GM06990 (cell line): Measurements from ENCODE around the gene AHCTF1.
"Not testable (repeated sequence)": the region's sequence is repeated elsewhere in the genome, so short reads cannot be mapped to it uniquely, and the experiment has no call there.

Source experiments
- DNase-seq: peaks from one replicate; pipeline ENCODE4 v3.0.0-alpha.2; 2011; ENCODE audit not compliant: insufficient read length; ENCODE audit errors: extremely low read depth
- H3K27me3 ChIP-seq: replicated peaks from 2 replicates; pipeline ENCODE4 v1.6.0; 2011; ENCODE audit warnings: low read length; ENCODE audit not compliant: control insufficient read depth, insufficient read depth
- H3K36me3 ChIP-seq: 2 replicates; pipeline ENCODE4 v1.5.1; 2011; ENCODE audit warnings: low read length; ENCODE audit not compliant: control insufficient read depth, insufficient read depth
- H3K4me3 ChIP-seq: replicated peaks from 2 replicates; pipeline ENCODE4 v1.5.1; 2011; ENCODE audit warnings: low read depth, mild to moderate bottlenecking, control low read depth, low read length
- CTCF ChIP-seq: IDR thresholded peaks from 2 replicates; pipeline ENCODE4 v1.5.1; 2011; ENCODE audit warnings: low read length, control low read depth, mild to moderate bottlenecking, inconsistent platforms; ENCODE audit not compliant: insufficient read depth, poor library complexity, severe bottlenecking

The AHCTF1 gene

DNA sequence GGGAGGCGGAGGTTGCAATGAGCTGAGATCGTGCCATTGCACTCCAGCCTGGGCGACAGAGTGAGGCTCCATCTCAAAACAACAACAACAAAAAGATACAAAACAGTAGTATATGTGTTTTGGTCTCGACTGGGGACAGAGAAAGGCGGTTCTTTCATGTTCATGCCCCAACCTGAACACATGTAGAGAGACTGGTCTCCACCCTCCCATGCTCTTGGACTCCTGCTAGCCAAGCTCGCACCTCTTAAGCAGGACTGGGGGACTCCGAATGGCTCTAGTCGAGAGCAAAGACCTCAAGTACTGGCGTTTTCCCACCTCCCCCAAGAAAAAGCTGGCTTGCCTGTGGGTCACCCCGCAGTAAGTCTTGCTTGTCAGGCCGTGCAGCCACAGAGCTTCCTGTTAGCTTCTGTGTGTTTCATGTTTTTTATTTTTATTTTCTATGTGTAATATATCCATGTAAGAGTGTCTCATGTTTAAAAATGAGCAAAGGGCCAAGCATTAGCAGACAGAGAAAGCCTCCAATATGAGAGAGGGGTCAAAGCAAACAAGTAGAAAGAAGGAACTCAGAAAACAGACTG, 116.0 kb downstream of the AHCTF1 start:
- no peak overlapping the region for H3K4me3 ChIP-seq
- no peaks in the 10 kb centered on the region for H3K27me3 ChIP-seq
- H3K36me3 ChIP-seq, result no peaks in the 10 kb centered on the region
- TF ChIP-seq CTCF, result no peak
- DNase-seq, result no peak

DNA sequence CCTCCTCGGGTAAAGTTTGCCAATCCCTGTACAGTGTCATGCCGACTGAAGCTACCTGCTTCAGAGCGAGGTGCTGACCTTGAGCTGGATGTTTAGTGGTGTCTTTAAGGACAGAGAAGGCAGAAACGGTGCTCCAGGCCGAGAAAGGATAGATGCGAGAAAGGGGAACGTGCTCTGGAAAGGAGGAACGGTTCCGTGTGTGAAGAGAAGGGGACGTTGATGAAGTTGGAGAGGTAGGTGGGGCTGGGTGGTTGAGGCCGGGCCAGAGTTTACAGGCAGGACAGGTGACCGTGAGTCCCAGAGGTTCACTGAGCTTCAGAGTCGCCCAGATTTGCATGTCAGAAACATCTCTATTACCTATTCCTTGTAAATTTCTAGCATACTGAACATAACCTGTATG, 116.9 kb downstream of the AHCTF1 start:
- no peaks in the 10 kb centered on the region for H3K36me3 ChIP-seq
- no peak for TF ChIP-seq CTCF
- no peak for DNase-seq

GRCh38 chr1:246813325-246813724, 118.4 kb downstream of the AHCTF1 start:
- DNase-seq, H3K4me3 ChIP-seq, H3K36me3 ChIP-seq, H3K27me3 ChIP-seq: not testable (repeated sequence)

More for the DNA sequence above, 116.9 kb downstream of the AHCTF1 start:
- no peaks in the 10 kb centered on the region for H3K27me3 ChIP-seq
- no peak overlapping the region for H3K4me3 ChIP-seq

DNA sequence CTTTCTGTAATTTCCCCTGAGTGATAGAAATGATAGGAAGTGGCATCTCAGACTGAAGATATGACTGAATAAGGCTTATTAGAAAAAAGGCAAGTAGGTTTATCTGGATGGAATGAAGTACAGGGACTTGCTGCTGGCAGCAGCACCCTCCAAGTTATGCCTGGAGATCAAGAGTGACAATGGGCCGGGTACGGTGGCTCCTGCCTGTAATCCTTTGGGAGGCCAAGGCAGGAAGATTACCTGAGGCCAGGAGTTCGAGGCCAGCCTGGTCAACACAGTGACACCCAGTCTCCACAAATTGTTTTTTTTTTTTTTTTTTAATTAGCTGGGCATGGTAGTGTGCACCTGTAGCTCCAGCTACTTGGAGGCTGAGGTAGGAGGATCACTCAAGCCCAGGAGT, 119.8 kb downstream of the AHCTF1 start:
- no peak for TF ChIP-seq CTCF
- H3K27me3 ChIP-seq, result no peaks in the 10 kb centered on the region

DNA sequence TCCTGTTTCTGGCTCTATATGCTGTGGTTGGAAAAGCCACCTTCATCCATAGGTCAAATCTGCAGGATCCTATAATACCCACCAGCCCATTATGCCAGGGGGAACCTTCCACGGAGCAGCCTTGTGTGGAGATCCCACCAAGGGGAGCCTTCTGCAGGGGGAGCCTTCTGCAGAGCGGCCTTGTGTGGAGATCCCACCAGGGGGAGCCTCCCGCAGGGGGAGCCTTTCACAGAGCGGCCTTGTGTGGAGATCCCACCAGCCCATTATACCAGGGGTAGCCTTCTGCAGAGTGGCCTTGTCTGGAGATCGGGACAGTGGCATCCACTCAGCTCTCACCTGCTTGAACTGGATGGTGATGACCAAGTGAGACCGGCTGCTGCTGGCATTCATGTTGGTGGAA, 122.3 kb downstream of the AHCTF1 start:
- Histone ChIP-seq H3K36me3 (no peaks in the 10 kb centered on the region), H3K4me3 (no peak overlapping the region), H3K27me3 (no peaks in the 10 kb centered on the region)
- TF ChIP-seq CTCF, result peak; percentile 7
- no peak for DNase-seq

More for the DNA sequence above, 119.8 kb downstream of the AHCTF1 start:
- no peak for DNase-seq
- Histone ChIP-seq H3K36me3 (no peaks in the 10 kb centered on the region), H3K4me3 (no peak overlapping the region)

GRCh38 chr1:246805135-246805716, 126.5 kb downstream of the AHCTF1 start:
- Histone ChIP-seq H3K36me3 (no peaks in the 10 kb centered on the region), H3K4me3 (no peak overlapping the region), H3K27me3 (no peaks in the 10 kb centered on the region)
- no peak for TF ChIP-seq CTCF
- no peak for DNase-seq
